Right lobe of liver (tissue), 6 donors: Measurements from ENCODE around the gene PRKCB. TPM values are rescaled to one million over a fixed set of nuclear protein-coding genes. Genes with fewer than 3 reads are reported as not detected.
A peak's percentile ranks its signal among the peaks of the same experiment; 100 is the strongest.

Source experiments
- ATAC-seq, 4 donors: fragments of 200-7000 bp; cut with Tn5 transposase; one replicate each; pipeline ENCODE4 v1.9.1; 2020; ENCODE audit warnings: mild to moderate bottlenecking in 4 of 4, moderate library complexity in 4 of 4
- DNase-seq, 3 donors: peaks; one replicate each; pipeline ENCODE4 v3.0.0-alpha.2; 2020
- H3K27ac ChIP-seq, 3 donors: fragments of 200-600 bp; one replicate each; pipeline ENCODE4 v1.8.0; 2022
- H3K27me3 ChIP-seq, 2 donors: fragments of 200-600 bp; one replicate each; pipeline ENCODE4 v1.8.0; 2022
- H3K36me3 ChIP-seq, 4 donors: fragments of 200-600 bp; sonication (generic) in 1 of 4; one replicate each; pipeline versions ENCODE4 v1.5.1 to v1.8.0; 2017 to 2022; ENCODE audit warnings: control low read depth in 1 of 4
- H3K4me1 ChIP-seq, 4 donors: fragments of 200-600 bp; sonication (generic) in 1 of 4; one replicate each; pipeline versions ENCODE4 v1.5.1 to v1.8.0; 2017 to 2022; ENCODE audit warnings: control low read depth in 1 of 4
- H3K4me3 ChIP-seq, 3 donors: fragments of 200-600 bp; one replicate each; pipeline ENCODE4 v1.8.0; 2022
- H3K9me3 ChIP-seq, 4 donors: fragments of 200-600 bp; sonication (generic) in 1 of 4; one replicate each; pipeline versions ENCODE4 v1.5.1 to v1.8.0; 2017 to 2022; ENCODE audit warnings: control low read depth in 1 of 4
- POLR2A ChIP-seq: fragments of 450-650 bp; IDR thresholded peaks from one replicate; pipeline ENCODE4 v1.6.1; 2017; ENCODE audit warnings: antibody characterized with exemption, mild to moderate bottlenecking
- WGBS: methylation state at CpG from one replicate; pipeline ENCODE4 v1.1.6; 2018; ENCODE audit warnings: low coverage, low lambda C conversion rate; ENCODE audit not compliant: insufficient coverage; ENCODE audit errors: missing lambda C conversion rate; 5-methylcytosine and 5-hydroxymethylcytosine counted together
- intact Hi-C, 2 donors: fragments of 100-400 bp; cut with DNase I; formaldehyde crosslinking; loops; one replicate each; pipeline versions ENCODE4 v1.11.2 to v1.14.1; 2022
- total RNA-seq, 6 experiments: library from RNA; depleted of rRNA in 2 of 6; stranded (reverse); fragments of >200 nt in 2 of 6; fragmentation: NEBNext Ultra II Directional in 3 of 6; extraction: Animal tissue kit (Norgen Biotek cat#: 25700) in 3 of 6; gene quantifications; one replicate each; pipeline versions ENCODE4 v1.1.0 to v1.2.4, GENCODE V29; 2016 to 2023
- TF ChIP-seq, protein P1 (sequence below), 4 donors: fragments of 200-600 bp in 3 of 4; fragments of 450-650 bp in 1 of 4; IDR thresholded peaks; one replicate each; pipeline versions ENCODE4 v1.5.1 to v1.8.0; 2016 to 2022; ENCODE audit warnings: antibody characterized with exemption in 4 of 4, mild to moderate bottlenecking in 2 of 4
- donor health status: DM: no; HTN: yes; CAD: no.
- donor health status: DM: no; HTN: no; CAD: no.
- donor health status: DM: no; HTN: no; CAD: no.
- donor health status: DM: no; HTN: yes; CAD: no.
- donor health status: DM: no; HTN: yes; CAD: no.

PRKCB gene
- total RNA-seq, 6 experiments from 2014 or later = 1.7 to 8.1 (median 3.5) TPM

DNA sequence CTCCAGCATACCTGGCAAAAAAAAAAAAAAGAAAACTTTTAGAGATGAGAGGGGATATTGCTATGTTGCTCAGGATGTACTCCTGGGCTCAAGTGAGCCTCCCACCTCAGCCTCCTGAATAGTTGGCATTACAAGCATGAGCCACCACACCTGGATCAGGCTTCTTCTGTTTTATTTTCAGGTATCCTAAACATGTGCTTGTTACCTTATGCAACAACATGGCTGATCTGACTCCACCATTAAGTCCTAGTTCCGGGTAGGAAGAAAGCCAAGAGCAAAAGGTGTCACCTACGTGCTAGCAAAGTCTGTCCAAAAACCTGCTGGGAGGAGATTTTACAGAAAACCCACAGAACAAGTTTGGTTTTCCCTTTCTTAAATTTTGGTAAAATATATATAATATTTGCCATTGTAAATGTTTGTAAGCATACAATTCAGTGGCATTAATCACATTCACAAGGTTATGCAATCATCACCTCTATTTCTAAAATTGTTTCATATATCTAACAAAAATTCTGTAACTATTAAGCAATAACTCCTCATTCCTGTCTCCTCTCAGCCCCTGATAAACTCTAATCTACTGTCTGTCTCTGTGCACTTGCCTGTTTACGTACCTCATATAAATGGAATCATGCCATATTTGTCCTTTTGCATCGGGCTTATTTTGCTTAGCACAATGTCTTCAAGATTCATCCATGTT is 411.3 kb downstream of the PRKCB start:
- H3K27me3 ChIP-seq = no peaks in the 10 kb centered on the region
- H3K4me1 ChIP-seq = no peaks in the 10 kb centered on the region
- TF ChIP-seq POLR2A = no peak
- TF ChIP-seq, protein P1, sequence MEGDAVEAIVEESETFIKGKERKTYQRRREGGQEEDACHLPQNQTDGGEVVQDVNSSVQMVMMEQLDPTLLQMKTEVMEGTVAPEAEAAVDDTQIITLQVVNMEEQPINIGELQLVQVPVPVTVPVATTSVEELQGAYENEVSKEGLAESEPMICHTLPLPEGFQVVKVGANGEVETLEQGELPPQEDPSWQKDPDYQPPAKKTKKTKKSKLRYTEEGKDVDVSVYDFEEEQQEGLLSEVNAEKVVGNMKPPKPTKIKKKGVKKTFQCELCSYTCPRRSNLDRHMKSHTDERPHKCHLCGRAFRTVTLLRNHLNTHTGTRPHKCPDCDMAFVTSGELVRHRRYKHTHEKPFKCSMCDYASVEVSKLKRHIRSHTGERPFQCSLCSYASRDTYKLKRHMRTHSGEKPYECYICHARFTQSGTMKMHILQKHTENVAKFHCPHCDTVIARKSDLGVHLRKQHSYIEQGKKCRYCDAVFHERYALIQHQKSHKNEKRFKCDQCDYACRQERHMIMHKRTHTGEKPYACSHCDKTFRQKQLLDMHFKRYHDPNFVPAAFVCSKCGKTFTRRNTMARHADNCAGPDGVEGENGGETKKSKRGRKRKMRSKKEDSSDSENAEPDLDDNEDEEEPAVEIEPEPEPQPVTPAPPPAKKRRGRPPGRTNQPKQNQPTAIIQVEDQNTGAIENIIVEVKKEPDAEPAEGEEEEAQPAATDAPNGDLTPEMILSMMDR (IDR thresholded peaks at IDR 0.05) = no peak
- no peaks in the 10 kb centered on the region for H3K9me3 ChIP-seq
- intact Hi-C loops = no loop called here
- DNase-seq (no peak), ATAC-seq (no peak)
- no peak overlapping the region for H3K27ac ChIP-seq
- H3K36me3 ChIP-seq = no peaks in the 10 kb centered on the region
- H3K4me3 ChIP-seq = no peak overlapping the region
- 40% methylated on average over 4 of the region's 4 CpGs for WGBS

DNA sequence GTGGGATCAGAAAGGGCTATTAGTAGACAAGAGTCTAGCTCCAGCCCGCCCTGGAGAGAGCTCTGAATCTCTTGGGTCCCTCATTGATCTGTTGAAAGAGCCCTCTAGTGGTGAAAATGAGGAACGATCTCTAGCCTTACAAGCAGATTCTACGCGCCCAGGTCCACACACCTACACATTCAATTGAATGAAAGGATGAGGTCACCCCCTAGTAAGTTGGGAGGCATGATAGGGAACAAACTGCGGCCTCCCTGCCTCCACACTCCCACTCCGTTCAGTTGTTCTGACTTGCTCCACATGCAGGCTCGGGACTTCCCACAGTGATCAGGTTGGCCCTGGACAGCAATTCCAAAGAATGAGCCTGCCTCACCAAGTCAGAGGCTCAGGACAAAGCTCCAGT is 417.4 kb downstream of the PRKCB start:
- Histone ChIP-seq H3K4me3 (no peak overlapping the region), H3K27me3 (no peaks in the 10 kb centered on the region), H3K36me3 (no peaks in the 10 kb centered on the region), H3K27ac (no peak overlapping the region), H3K4me1 (no peaks in the 10 kb centered on the region), H3K9me3 (no peaks in the 10 kb centered on the region)
- no peak for TF ChIP-seq POLR2A
- TF ChIP-seq, protein P1 (IDR thresholded peaks at IDR 0.05) = peak; percentile 40 to 76 (median 71)
- WGBS = 6% methylated on average over 7 of the region's 7 CpGs
- peak in 1 of 3 donors; percentile 22 for DNase-seq
- peak; percentile 74 to 86 (median 84) for ATAC-seq
- intact Hi-C loops = loop anchor here in 1 of 2 donors (10.0 kb wide), 1 partner anchor 208 kb away; no protein-coding TSS in a partner anchor

DNA sequence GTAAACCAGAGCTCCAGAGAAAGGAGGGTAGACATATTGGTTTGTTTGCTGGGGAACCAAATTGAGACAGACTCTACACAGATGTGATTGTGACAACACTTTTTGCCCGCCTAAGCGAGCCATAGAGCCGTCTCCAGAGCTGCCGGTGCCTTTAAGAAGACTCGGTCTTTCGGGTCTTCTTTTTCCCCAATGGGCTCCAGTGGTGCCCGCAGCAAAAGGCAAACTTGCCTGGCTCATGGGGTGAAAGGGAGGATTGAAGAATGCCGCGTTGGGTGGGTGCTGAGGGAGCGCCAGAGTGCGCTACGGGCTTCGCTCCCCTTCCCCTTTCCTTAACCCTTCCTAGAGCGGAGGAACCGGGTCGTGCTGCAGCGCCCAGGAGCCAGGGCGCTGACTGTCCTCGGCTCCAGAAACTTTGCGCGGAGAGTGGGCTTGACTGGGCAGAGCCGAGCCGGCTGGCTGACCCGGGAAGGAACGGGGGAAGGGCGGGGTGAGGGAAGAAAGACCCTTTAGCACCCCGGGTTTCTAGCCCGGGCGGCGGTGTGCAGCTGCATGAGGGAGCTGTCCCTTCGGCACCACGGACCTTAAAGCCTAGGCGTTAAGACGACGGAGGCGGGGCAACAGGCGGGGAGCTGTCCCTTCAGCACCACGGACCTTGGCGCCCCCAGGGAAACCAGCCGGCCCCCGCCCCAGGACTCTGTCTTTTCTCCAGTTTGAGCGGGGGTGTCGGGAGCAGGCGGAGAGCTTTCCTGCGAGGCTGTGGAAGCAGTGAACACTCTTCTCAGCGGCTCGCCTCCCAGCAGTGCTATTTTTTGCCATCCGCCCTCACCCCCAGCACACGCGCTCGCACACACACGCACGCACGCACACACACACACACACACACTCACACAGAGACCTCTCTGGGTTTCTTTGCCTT is 419.9 kb downstream of the PRKCB start, which contains the start of gene CACNG3:
Gene CACNG3, plus strand, starts transcription at position 880 of the 916 bp plus-strand sequence. CDS start 420 bp downstream, outside the sequence.
- Histone ChIP-seq H3K27ac (no peak within 1 kb of the TSS), H3K36me3 (no peaks in the 10 kb centered on the region), H3K4me1 (no peaks in the 10 kb centered on the region), H3K9me3 (no peaks in the 10 kb centered on the region), H3K27me3 (no peaks in the 10 kb centered on the region), H3K4me3 (no peak within 1 kb of the TSS)
- TF ChIP-seq POLR2A = no peak
- TF ChIP-seq, protein P1 (IDR thresholded peaks at IDR 0.05) = no peak
- ATAC-seq (peak in 3 of 4 donors; percentile 49 to 74 (median 60)), DNase-seq (peak; percentile 29 to 59 (median 48))
- WGBS = 8% methylated on average over 20 of the region's 54 CpGs
- intact Hi-C loops = loop anchor here in 1 of 2 donors (10.0 kb wide), 1 partner anchor 211 kb away; no protein-coding TSS in a partner anchor

DNA sequence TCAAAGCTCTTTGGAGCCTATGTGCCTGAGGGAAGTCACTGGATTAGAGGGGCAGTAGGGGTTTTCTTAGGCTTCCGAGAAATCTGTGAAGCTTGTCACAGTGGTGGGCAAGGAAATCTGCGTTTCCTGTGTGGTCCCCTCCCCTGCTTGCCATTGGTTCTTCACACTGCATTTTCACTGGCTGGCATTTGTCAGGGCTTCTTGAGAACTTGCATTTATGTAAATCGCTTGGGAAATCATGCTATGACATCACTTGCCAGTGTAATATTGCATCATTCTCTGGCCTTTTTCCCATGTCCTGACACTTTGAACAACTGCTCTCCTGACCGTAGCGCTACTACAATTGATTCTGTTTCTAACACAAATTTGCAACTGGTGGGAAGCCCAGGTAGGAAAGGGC is 422.2 kb downstream of the PRKCB start:
- ATAC-seq (no peak), DNase-seq (no peak)
- Histone ChIP-seq H3K36me3 (no peaks in the 10 kb centered on the region), H3K27me3 (no peaks in the 10 kb centered on the region), H3K9me3 (no peaks in the 10 kb centered on the region), H3K4me1 (no peaks in the 10 kb centered on the region), H3K4me3 (no peak overlapping the region), H3K27ac (no peak overlapping the region)
- 10% methylated on average over 3 of the region's 5 CpGs for WGBS
- intact Hi-C loops = loop anchor here in 1 of 2 donors (10.0 kb wide), 1 partner anchor 213 kb away; no protein-coding TSS in a partner anchor
- TF ChIP-seq POLR2A = no peak
- TF ChIP-seq, protein P1 (IDR thresholded peaks at IDR 0.05) = no peak
